HFF-Myc (cell line): ENCODE data around the gene DLGAP1.

Source experiments
- DNase-seq: peaks from one replicate; pipeline ENCODE4 v3.0.0-alpha.2; 2011; ENCODE audit warnings: low read depth; ENCODE audit errors: extremely low read depth
- H3K4me3 ChIP-seq: replicated peaks from 2 replicates; pipeline ENCODE4 v1.5.1; 2011; ENCODE audit warnings: low read depth, mild to moderate bottlenecking, control low read depth, low read length
- TF ChIP-seq, protein P1 (sequence below): IDR thresholded peaks from 2 replicates; pipeline ENCODE4 v1.5.1; 2012; ENCODE audit warnings: mild to moderate bottlenecking, low read depth, low read length, control low read depth; ENCODE audit errors: missing control alignments

The DLGAP1 gene

DNA sequence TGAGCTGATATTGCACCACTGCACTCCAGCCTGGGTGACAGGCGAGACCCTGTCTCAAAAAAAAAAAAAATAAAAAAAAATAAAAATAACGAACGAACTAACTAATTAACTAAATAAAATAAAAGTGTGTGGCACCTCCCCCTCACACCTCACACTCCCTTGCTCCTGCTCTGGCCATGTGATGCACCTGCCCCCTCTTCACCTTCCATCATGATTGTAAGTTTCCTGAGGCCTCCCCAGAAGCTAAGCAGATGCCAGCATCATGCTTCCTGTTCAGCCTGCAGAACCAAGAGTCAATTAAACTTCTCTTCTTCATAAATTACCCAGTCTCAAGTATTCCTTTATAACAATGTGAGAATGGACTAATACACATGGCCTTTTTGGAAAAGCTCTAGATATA is 773.0 kb downstream of the DLGAP1 start:
- no peak for DNase-seq
- H3K4me3 ChIP-seq: no peak overlapping the region
- TF ChIP-seq, protein P1, sequence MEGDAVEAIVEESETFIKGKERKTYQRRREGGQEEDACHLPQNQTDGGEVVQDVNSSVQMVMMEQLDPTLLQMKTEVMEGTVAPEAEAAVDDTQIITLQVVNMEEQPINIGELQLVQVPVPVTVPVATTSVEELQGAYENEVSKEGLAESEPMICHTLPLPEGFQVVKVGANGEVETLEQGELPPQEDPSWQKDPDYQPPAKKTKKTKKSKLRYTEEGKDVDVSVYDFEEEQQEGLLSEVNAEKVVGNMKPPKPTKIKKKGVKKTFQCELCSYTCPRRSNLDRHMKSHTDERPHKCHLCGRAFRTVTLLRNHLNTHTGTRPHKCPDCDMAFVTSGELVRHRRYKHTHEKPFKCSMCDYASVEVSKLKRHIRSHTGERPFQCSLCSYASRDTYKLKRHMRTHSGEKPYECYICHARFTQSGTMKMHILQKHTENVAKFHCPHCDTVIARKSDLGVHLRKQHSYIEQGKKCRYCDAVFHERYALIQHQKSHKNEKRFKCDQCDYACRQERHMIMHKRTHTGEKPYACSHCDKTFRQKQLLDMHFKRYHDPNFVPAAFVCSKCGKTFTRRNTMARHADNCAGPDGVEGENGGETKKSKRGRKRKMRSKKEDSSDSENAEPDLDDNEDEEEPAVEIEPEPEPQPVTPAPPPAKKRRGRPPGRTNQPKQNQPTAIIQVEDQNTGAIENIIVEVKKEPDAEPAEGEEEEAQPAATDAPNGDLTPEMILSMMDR: no peak

DNA sequence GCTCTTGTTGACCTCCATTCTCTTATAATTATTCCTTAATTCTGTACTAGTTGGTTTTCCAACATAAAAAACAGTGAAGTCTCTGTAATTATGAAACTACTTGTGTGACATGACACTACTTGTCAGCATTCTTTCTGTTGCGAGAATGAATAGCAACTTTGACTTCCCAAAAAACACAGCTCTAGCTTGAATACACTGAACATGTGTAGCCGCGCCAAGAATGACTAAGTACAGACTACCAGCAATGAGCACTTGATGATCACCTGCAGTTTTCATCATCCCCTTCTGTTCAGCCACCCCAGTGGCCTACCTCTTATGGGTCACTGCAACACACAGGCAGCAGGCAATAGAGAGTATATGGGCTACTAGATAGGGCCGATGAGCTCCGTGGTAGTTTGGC is 775.9 kb downstream of the DLGAP1 start:
- H3K4me3 ChIP-seq: no peak overlapping the region
- DNase-seq: no peak
- TF ChIP-seq, protein P1: no peak

DNA sequence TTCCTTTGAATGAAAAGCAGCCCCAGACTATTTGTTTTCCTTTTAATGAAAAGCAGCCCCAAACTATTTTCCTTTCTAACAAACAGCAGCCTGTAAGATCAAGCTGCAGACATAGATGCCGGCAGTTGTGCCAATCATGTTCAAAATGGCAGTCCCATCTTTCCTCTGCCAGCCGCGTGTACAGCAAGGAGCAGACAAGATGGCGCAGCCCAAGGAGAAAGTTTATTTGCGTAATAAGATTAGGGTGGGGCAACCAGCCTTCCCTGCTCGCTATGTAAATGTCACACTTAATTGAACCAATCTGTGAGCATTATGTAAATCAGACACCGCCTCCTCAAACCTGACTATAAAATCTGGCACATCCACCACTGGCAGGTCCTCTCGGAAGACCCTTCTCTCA is 779.1 kb downstream of the DLGAP1 start:
- TF ChIP-seq, protein P1: no peak
- DNase-seq: no peak
- H3K4me3 ChIP-seq: no peak overlapping the region

DNA sequence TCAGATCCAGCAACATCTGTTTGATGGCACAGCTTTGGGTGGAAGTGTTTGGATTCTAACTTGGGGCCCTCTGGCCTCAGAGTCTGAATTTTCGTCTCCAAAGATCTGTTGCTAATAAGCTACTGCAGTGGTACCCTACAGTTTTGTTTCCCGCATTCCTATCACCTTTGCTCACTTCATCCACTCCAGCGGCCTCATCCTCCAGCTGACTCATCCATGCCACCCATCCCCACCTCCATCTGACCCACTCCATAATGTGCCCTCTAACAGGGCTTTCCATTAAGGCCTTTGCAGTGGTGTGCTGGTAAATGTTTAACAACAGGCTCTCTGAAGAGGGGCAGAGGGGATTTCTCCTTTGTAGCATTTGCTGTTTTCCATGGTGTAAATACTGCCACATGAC is 779.7 kb downstream of the DLGAP1 start:
- no peak for DNase-seq
- TF ChIP-seq, protein P1: no peak

DNA sequence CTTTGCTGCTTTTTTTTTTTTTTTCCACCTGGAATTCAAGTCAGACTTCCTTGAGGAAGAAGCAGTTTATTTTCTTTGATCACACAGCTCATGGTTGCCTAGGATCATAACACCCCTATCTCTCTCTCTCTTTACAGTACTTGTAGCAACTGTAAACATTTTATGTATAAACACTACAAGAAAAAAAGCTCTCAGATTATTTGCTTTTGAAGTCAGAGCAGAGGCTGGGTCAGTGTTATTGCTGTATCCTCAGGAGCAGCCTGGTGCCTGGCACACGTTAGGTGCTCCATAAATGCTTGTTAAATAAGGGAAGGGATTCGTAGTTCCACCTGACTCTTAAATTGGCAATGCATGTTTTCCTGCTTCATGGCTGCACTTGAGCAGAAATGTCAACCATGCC is 783.9 kb downstream of the DLGAP1 start:
- TF ChIP-seq, protein P1: no peak
- no peak for DNase-seq
- no peak overlapping the region for H3K4me3 ChIP-seq

More for the DNA sequence above, 779.7 kb downstream of the DLGAP1 start:
- no peak overlapping the region for H3K4me3 ChIP-seq

DNA sequence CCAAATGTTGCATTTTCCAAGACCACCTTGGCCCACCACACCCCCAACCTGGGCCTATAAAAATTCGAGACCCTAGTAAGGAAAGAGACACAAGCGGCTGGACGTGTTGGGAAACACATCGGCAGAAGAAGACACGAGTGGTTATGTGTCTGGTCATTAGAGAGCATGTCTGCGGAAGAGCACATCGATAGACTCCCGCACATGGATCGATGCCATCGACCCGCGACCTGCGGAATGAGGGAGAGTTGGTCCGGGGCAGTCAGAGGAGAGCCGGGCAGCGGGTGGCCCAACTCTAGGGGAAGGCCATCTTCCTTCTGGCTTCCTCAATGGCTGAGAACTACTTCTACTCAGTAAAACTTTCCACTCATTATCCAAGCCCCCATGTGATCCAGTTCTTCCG is 785.7 kb downstream of the DLGAP1 start:
- H3K4me3 ChIP-seq: no peak overlapping the region
- DNase-seq: no peak
- TF ChIP-seq, protein P1: no peak
